OCI-LY3 (cell line): ENCODE data around the gene ZNF511.
A peak's percentile ranks its signal among the peaks of the same experiment; 100 is the strongest.

ENCODE experiments used
- H2AFZ ChIP-seq: fragments of 200-600, 300-600 bp; shearing (Covaris generic); 2 replicates; pipeline ENCODE4 v1.6.0; 2014; ENCODE audit warnings: antibody characterized with exemption, low read depth, low read length
- H3K27ac ChIP-seq: fragments of 200-600, 300-600 bp; sonication (generic); 2 replicates; pipeline ENCODE4 v1.5.1; 2014; ENCODE audit warnings: mild to moderate bottlenecking, low read length, moderate library complexity, mixed read lengths
- H3K27me3 ChIP-seq: fragments of 200-600, 300-600 bp; sonication (generic); 2 replicates; pipeline ENCODE4 v1.6.1; 2014; ENCODE audit warnings: low read depth, low read length, mixed read lengths
- H3K36me3 ChIP-seq: fragments of 200-600, 300-600 bp; sonication (generic); replicated peaks from 2 replicates; pipeline ENCODE3; 2014; ENCODE audit warnings: low read depth, low read length, mixed read lengths
- H3K4me1 ChIP-seq: fragments of 300-600, 200-600 bp; sonication (generic); 2 replicates; pipeline ENCODE4 v1.6.1; 2014; ENCODE audit warnings: low read length, mixed read lengths
- H3K4me2 ChIP-seq: fragments of 200-600, 300-600 bp; sonication (generic); 2 replicates; pipeline ENCODE4 v1.6.1; 2014; ENCODE audit warnings: low read length, mixed read lengths
- H3K4me3 ChIP-seq: fragments of 300-600, 200-600 bp; sonication (generic); 2 replicates; pipeline ENCODE4 v1.5.1; 2014; ENCODE audit warnings: antibody characterized with exemption, mild to moderate bottlenecking, low read length, moderate library complexity
- H3K79me2 ChIP-seq: fragments of 300-600, 200-600 bp; shearing (Covaris generic); 2 replicates; pipeline ENCODE4 v1.6.1; 2014; ENCODE audit warnings: mild to moderate bottlenecking, low read length, mixed read lengths
- H3K9ac ChIP-seq: fragments of 300-600, 200-600 bp; shearing (Covaris generic); 2 replicates; pipeline ENCODE4 v1.6.0; 2014; ENCODE audit warnings: mild to moderate bottlenecking, low read length, moderate library complexity
- H3K9me3 ChIP-seq: fragments of 200-600, 300-600 bp; shearing (Covaris generic); 2 replicates; pipeline ENCODE4 v1.6.1; 2014; ENCODE audit warnings: low read length, mixed read lengths; ENCODE audit not compliant: insufficient read depth
- H4K20me1 ChIP-seq: fragments of 200-600, 300-600 bp; sonication (generic); 2 replicates; pipeline ENCODE4 v1.6.1; 2016; ENCODE audit warnings: low read length, mixed read lengths; ENCODE audit not compliant: insufficient read depth
- EZH2phosphoT487 ChIP-seq: fragments of 200-600 bp; shearing (Covaris generic); IDR thresholded peaks from 2 replicates; pipeline ENCODE4 v1.6.1; 2018; ENCODE audit warnings: antibody characterized with exemption, mixed run types, low read depth
- TF ChIP-seq, protein P1 (sequence below): fragments of 200-600, 300-600 bp; sonication (generic); IDR thresholded peaks from 2 replicates; pipeline ENCODE4 v1.5.1; 2014; ENCODE audit warnings: antibody characterized with exemption, low read length, low read depth

ZNF511 gene

DNA sequence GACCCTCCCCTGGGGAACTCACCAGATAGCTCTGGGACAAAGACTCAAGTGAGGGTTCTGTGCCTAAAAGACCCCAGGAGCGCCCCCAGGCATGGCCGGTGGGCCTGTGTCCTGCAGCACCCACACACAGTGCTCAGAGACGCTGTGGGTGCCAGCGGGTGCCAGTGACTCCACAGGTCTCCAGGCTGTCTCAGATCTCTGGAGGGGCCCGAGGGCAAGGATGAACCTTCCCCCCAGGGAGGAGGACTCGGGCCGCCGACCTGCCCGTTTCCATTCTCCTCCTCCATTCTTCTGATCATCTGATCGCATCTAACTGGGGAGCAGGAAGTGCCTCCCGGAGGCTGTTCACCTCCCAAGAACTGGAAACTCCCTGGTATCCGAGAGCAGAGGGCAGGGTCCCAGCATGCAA, 33.0 kb upstream of the ZNF511 start:
- TF ChIP-seq, protein P1, sequence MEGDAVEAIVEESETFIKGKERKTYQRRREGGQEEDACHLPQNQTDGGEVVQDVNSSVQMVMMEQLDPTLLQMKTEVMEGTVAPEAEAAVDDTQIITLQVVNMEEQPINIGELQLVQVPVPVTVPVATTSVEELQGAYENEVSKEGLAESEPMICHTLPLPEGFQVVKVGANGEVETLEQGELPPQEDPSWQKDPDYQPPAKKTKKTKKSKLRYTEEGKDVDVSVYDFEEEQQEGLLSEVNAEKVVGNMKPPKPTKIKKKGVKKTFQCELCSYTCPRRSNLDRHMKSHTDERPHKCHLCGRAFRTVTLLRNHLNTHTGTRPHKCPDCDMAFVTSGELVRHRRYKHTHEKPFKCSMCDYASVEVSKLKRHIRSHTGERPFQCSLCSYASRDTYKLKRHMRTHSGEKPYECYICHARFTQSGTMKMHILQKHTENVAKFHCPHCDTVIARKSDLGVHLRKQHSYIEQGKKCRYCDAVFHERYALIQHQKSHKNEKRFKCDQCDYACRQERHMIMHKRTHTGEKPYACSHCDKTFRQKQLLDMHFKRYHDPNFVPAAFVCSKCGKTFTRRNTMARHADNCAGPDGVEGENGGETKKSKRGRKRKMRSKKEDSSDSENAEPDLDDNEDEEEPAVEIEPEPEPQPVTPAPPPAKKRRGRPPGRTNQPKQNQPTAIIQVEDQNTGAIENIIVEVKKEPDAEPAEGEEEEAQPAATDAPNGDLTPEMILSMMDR: peak; percentile 40
- TF ChIP-seq EZH2phosphoT487: no peak

DNA sequence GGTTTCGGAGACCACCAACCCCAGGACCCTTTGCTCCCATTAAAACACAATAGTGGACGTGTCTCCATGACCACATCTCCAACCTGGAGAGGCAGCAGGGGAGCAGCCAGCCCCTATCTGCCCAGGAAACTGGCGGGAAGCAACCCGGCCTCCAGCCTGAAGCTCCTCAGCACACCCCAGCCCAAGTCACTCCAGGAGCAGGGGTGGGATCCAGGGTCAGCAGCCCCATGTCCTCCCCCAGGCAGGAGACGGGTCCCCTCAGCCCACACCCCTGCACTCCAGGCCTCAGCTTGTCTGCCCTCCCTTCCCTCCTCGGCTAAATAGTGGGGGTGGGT, 32.6 kb upstream of the ZNF511 start:
- Histone ChIP-seq H3K4me3 (peak overlapping the region; percentile 100), H3K4me1 (peaks cover 13% of the 10 kb centered on the region), H4K20me1 (peaks cover 6% of the 10 kb centered on the region), H3K27me3 (no peaks in the 10 kb centered on the region), H3K36me3 (peaks cover 19% of the 10 kb centered on the region), H3K9ac (peak overlapping the region; percentile 99), H2AFZ (no peak overlapping the region), H3K27ac (peak overlapping the region; percentile 93), H3K4me2 (peak overlapping the region; percentile 99), H3K9me3 (no peaks in the 10 kb centered on the region), H3K79me2 (peaks cover 25% of the 10 kb centered on the region)
- TF ChIP-seq EZH2phosphoT487: no peak
- TF ChIP-seq, protein P1: no peak

More for the DNA sequence above, 33.0 kb upstream of the ZNF511 start:
- peak overlapping the region; percentile 100 for H3K4me3 ChIP-seq
- H3K27ac ChIP-seq: peak overlapping the region; percentile 93
- H3K36me3 ChIP-seq: peaks cover 19% of the 10 kb centered on the region
- peak overlapping the region; percentile 99 for H3K4me2 ChIP-seq
- H3K79me2 ChIP-seq: peaks cover 25% of the 10 kb centered on the region
- H3K9me3 ChIP-seq: no peaks in the 10 kb centered on the region
- peaks cover 6% of the 10 kb centered on the region for H4K20me1 ChIP-seq
- H3K4me1 ChIP-seq: peaks cover 13% of the 10 kb centered on the region
- H3K27me3 ChIP-seq: no peaks in the 10 kb centered on the region
- peak overlapping the region; percentile 99 for H3K9ac ChIP-seq
- no peak overlapping the region for H2AFZ ChIP-seq

DNA sequence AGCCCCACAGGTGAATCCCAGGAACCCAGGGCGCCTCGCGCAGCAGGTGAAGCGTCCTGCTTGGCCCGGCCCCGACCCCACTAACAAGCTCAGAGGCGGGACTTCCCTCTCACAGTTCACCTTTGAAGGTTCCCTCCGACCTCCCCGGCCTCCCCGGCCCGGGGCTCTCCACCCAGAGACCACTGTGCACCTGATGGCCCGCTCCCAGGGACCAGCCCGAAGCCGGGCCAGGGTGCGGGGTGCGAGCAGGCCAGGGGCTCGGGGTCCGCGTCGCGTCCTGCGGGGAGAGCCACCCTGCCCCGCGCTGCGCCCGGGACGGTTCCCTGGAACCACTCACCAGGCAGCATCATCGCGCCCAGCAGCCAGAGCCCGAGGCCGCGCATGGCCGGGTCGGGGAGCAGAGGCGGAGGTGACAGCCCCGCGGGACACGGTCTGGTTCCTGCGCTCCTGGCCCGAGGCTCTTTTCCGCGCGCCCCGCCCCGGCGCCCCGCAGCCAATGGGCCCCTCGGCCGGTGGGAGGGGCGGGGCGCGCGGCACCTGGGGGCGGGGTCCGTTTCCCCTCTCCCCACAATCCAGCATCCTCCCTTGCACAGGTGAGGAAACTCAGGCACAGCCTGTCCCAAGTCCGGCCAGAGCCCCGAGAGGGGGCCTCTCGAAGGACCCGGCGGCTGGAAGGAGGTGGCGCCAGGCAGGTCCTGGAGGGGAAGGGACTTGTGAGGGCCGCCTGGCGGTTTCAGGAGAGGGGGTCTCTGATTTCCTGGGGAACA, 32.1 kb upstream of the ZNF511 start, which contains the start of gene ADAM8:
Gene ADAM8 (minus strand): TSS at position 434 of the 767 bp plus-strand sequence. CDS start 51 bp downstream, at position 383.
- peak within 1 kb of the TSS; percentile 100 for H3K4me3 ChIP-seq
- H3K79me2 ChIP-seq: peaks cover 25% of the 10 kb centered on the region
- H3K9me3 ChIP-seq: no peaks in the 10 kb centered on the region
- no peak within 1 kb of the TSS for H2AFZ ChIP-seq
- peaks cover 13% of the 10 kb centered on the region for H3K4me1 ChIP-seq
- H3K36me3 ChIP-seq: peaks cover 19% of the 10 kb centered on the region
- no peaks in the 10 kb centered on the region for H3K27me3 ChIP-seq
- no peak for TF ChIP-seq EZH2phosphoT487
- TF ChIP-seq, protein P1: 0 out of 2 replicates have a peak, but pooled peaks have one; percentile 12
- peak within 1 kb of the TSS; percentile 99 for H3K9ac ChIP-seq
- H3K4me2 ChIP-seq: peak within 1 kb of the TSS; percentile 99
- H3K27ac ChIP-seq: peak within 1 kb of the TSS; percentile 93
- peaks cover 6% of the 10 kb centered on the region for H4K20me1 ChIP-seq

DNA sequence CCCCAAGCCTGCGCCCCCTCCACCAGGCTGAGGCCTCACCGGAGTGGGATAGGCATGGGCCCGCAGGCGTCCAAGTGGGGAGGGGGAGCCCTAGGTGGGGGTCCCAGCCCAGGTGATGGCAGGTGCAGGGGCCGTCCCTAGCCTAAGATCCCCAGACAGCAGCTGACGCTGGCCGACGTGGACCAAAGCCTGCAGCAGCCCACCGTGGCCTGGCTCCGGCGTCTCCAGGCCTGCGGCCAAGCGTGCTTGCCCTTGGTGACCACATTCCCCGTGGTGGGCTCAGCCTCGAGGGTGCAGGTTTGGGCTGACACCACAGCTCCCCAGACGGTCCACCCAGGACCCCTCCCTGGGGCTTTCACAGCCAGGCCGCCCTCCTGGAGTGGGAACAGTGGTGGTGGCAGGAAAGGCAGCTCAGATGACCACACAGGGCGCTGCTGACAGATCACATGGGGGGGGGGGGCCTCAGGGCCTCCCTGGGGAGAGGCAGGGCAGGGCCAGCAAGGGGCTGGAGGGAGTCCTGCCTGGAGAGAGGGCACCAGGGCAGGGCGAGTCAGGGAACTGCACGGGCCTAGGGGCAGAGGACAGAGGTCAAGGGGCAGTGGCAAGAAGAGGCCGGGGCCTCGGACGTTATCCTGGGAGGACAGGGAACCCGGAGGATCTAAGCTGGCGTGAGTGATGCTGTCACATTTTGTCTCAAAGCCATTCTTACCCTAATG, 31.3 kb upstream of the ZNF511 start:
- Histone ChIP-seq H3K36me3 (peaks cover 19% of the 10 kb centered on the region), H3K27me3 (no peaks in the 10 kb centered on the region), H3K9me3 (no peaks in the 10 kb centered on the region), H3K4me1 (peaks cover 13% of the 10 kb centered on the region), H3K9ac (no peak overlapping the region), H3K4me2 (peak overlapping the region; percentile 99), H2AFZ (no peak overlapping the region), H3K79me2 (peaks cover 25% of the 10 kb centered on the region), H3K27ac (no peak overlapping the region), H4K20me1 (peaks cover 6% of the 10 kb centered on the region), H3K4me3 (peak overlapping the region; percentile 100; the same call in 1 of the 2 replicates)
- TF ChIP-seq EZH2phosphoT487: no peak
- TF ChIP-seq, protein P1: no peak
